Kidney glomerular epithelial cell (primary cell): ENCODE results near the gene TSR1.
A peak's percentile ranks its signal among the peaks of the same experiment; 100 is the strongest.

Experiments used
- DNase-seq: peaks from one replicate; lab custom pipeline; 2025; lab: John Stamatoyannopoulos, UW

Gene TSR1

DNA sequence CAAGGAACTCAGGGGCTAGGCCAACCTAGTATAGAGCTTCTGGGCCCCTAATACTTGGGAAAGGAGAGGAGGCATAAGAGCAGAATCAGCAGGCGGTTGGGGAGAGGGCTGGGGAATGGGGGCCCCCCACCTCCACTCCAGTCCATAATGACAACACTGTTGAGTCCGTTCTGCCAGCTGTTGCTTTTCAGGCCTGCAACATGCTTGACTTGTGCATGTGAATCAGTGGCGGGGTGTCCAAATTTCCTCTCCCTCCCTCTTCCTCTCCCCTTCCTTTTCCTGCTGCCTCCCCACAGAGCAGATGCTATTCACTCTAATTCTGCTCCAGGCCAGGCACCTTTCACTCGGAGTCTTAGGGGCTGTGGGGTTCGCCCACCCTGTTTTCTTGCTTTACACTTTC lies 32.8 kb upstream of the TSR1 start:
- DNase-seq, result no peak

DNA sequence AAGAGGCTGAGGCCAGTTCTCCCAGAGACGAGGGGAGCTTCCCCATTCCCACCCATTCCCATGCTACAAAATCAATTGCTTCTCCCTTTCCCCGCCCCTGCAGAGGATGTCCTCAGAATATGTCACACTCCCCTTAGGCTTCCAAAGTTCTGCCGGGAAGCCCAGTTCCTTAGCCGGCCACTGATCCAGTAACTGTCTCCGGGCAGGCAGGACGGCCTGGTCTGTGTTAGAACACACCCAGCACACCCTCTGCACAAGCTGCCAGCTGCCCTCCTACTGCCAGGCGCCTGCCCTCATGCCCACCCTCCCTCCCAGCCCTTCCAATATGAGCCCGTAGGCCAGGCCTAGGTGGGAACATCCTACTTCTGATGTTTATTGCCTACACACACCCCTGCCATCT lies 32.1 kb upstream of the TSR1 start:
- DNase-seq, result no peak

DNA sequence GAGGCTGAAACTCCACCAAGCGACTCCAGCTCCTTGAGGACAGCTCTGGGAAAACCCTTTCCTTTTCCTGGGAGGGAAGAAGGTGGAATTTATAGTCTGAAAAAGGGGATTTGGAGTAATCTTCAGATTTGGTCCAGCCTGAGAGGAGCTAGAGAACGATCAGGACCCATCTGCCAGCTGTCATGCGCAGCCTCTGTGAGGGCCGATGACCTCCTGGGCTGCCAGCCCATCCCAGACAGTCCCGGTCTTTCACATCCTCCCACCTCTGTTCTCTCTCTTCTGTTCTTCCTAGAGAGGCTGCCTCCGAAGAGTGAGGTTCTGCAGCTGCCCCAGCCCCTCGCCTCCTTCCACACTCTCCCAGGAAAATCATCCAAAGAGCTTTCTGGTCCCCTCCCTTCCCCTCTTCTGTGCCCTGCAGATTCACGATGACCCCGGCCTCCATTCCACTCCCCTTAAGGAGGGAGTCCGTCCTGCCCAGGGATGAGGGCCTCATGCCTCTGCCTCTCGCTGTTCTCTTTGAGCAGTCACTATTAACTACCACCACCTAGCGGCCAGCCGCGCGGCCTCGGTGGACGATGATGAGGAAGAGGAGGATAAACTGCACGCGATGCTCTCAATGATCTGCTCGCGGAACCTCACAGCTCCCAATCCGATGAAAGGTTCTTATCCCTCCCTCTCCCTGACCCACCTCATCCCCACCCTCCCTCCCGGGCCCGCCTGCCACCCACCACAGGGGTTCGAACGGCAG lies 30.7 kb upstream of the TSR1 start:
- no peak for DNase-seq

DNA sequence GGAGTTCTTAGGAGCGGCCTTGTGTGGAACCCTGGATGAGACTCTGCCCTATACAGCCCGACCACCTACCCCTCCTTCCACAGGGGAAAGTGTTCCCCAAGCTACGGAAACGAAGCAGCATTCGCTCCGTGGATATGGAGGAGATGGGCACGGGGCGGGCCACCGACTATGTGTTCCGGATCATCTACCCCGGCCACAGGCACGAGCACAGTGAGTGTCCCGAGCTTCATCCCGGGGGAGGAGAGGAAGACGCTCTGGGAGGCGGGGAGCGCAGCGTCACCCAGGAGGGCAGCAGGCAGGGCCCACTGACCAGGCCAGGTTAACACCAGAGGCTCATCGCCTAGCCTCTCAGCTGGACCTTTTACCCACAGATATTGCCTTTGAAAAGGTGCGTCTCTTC lies 28.9 kb upstream of the TSR1 start:
- no peak for DNase-seq

DNA sequence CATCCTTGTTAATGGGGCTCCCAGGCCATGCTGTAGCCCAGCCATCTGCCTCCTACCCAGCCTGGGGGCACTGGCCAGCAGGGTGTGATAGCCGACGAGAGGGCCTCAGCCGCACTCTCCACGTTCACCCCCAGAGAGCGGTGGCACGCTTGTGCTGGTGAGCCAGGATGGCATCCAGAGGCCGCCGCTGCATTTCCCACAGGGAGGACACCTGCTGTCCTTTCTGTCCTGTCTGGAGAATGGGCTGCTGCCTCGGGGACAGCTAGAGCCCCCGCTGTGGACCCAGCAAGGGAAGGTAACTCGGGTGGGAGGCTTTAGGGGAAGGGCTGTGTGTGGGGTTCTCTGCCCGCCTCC lies 28.5 kb upstream of the TSR1 start:
- DNase-seq, result no peak

DNA sequence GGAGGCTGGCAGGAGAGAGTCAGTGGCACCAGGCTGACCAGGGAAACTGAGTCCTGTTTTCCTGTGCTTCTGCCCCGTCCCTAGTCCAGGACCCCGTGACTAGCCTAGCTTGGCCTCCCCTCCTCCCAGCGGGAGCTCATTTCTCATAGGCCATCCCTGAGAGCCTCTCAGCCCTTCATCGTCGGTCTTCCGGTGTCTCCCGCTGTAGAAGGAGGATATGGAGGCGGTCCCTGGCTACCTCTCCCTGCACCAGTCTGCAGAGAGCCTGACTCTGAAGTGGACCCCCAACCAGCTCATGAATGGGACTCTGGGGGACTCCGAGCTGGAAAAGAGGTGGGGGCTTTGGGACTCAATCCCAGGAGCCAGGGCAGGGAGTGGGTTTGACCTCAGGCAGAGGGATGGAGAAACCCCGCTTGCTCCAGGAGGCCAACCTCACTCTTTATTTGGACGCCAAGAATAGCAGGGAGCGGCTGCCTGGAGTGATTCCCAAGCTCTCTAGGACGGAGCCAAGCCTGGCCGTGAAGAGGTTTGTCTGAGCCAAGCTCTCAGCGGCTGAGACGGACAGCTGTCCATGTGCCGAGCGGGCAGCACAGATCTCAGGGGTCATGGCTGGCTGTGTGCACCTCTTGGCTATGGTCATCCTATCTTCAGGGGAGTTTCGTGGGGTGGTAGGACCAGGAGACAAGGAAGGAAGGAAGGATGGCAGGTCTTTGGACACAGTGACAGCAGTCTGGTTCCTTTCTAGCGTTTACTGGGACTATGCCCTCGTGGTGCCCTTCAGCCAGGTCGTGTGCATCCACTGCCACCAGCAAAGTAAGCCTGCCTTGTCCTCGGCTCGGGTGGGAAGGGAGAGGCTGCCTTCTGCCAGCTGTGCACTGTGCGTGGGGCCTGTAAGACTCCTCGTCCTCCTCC lies 27.9 kb upstream of the TSR1 start:
- no peak for DNase-seq

DNA sequence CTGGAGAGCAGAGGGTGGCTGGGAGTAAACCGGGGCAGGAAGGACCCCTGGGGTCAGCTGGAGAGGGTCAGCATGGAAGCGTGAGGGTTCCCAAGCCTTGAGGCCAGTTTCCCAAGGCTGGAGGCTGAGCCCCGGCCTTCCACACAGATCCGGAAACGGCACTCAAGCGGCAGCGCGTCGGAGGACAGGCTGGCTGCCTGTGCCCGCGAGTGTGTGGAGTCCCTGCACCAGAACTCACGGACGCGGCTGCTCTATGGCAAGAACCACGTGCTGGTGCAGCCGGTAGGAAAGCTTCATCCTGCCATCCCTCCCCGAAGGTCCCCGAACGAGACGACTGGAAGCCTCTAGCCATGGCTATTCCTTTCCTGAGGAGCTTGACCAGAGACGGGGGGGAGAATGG lies 27.1 kb upstream of the TSR1 start:
- DNase-seq, result no peak

DNA sequence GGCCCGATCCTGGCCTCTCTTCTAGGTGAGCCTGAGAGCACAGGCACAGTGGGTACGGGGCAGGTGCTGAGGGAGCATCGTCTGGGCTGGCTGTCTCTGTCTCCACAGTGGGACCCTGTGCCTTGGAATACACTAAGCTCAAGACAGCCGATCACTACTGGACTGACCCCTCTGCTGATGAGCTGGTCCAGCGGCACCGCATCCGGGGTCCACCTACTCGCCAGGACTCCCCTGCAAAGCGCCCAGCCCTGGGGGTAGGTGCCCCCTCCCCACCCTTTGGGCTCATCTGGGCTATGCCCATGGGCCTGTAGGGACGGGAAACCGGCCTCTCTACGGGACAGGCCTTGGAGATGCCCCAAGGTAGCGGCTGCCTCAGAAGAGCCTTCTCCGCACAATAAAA lies 26.6 kb upstream of the TSR1 start:
- DNase-seq, result no peak

DNA sequence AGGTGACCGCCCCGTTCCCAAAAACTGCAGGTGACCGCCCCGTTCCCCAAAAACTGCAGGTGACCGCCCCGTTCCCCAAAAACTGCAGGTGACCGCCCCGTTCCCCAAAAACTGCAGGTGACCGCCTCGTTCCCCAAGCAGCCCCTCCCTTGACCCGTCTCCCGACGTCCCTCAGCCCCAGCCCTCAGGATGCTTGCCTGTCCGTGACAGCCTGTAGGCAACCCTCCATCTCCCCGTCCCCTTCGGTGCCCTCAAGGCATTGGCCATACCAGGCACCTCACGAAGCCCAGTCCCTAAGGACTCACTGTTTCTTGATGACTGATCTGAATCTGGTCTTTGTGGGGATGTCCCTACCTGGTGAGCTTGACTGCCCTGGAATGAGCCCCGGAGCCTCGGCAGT lies 26.2 kb upstream of the TSR1 start:
- DNase-seq, result no peak

DNA sequence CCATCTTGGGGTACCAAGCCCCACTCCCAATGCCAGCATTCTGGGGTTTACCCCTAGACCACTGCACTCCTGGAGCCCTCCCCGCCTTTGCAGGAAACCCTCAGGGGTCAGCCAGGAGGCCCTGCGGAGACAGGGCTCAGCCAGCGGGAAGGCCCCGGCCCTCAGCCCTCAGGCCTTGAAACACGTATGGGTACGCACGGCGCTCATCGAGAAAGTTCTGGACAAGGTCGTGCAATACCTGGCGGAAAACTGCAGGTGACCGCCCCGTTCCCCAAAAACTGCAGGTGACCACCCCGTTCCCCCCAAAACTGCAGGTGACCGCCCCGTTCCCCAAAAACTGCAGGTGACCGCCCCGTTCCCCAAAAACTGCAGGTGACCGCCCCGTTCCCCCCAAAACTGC lies 25.8 kb upstream of the TSR1 start:
- no peak for DNase-seq

DNA sequence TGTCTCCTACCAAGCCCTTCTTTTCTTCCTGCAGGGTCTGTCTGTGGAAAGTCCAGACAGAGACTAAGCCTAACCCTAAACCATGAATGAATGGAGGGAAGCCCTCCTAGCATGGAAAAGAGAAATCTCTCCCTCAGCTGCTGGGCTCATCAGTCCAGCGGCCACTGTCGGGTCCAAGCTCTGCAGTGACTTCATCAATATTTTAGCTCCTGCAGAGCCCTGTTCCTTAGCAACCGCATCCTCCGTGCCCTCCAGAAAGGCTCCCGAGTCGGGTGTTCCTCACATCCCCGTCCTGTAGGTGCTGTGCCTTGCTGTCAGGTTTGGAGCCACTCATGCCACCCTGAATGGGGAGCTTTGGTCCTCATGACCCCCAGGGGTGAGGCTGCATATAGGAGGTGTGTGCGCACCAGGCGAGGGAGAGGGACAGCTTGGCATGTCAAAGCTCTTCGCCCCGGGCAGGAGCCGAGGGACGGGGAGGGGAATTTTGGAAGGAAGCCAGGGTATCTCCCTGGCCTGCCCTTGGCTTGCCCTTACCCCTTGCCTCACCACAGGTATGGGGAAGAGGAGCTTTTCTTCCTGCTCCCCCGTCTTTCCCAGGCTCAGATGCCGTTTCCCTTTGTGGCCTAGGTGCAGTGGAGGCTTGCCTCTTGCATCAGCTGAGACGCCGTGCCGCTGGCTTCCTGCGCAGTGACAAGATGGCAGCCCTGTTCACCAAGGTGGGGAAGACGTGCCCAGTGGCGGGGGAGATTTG lies 24.9 kb upstream of the TSR1 start:
- DNase-seq, result no peak

DNA sequence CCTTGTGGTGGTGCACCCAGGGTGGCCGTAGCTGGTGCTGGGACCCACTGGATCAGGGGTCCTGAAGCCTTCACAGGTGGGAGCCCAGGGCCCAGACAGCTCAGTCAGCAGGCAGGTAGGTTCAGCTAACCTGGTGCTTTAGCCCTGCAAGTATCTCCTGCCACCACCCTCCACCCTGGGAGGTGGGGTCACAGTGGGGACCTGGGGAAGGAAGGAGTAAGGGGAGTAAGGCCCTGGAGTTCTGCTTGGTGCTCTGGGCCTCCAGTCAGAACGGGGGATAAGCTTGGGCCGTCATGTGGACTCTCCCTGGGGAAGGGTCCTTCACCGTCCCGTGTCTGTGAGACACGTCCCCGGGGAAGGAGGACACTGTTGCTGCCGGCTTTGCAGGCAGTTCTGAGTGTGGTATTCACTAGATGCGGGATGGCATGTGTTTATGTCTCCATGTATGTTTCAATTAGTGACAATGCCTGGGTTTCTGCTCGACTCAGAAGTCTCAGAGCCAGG lies 21.7 kb upstream of the TSR1 start:
- no peak for DNase-seq

DNA sequence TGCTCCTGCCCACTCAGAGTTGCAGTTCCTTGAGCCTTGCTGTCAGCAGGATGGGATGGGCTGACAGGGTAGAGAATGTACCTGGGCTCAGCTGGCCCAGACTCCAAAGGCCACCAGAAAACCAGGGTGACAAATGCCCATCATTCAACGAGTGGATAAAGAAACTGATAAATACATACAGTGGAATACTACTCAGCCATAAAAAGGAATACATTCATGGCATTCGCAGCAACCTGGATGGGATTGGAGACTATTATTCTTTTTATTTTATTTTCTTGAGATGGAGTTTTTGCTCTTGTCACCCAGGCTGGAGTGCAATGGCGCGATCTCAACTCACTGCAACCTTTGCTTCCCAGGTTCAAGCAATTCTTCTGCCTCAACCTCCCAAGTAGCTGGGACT lies 21.0 kb upstream of the TSR1 start:
- DNase-seq, result no peak

DNA sequence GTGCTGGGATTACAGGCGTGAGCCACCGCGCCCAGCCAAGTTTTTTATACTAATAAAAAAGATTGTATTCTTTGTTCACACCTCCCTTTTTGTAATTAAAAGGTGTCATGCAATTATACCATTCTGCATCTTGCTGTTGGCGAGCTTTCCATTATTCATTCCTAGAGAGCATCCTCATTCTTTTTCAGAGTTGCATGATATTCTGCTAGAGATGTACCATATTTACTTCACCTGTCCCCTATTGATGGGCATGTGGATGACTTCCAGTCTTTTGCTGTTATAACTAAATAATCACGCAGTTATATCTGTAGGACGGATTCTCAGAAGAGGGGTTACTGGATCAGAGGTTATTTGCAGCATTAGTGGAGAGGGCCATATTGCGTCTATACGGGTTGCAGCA lies 18.1 kb upstream of the TSR1 start:
- DNase-seq, result no peak

DNA sequence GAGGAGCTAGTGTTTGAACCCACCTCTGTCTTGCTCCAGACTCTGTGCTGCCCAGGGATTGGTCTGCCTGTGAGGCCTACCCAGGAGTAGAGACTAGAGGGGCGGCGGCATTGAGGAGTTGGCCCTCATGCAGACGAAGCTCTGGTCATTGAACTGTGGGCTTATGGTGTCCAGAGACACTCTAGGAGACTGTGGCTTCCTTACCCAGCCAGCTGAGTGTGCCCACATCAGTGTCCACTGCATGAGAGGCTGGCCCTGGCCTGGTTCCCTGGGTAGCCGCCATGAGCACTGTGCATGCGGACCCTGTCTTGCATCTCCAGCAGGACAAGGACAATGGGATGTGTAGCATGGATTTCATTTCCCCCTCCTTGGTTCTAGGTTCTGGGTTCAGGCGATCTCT lies 15.0 kb upstream of the TSR1 start:
- DNase-seq, result no peak

DNA sequence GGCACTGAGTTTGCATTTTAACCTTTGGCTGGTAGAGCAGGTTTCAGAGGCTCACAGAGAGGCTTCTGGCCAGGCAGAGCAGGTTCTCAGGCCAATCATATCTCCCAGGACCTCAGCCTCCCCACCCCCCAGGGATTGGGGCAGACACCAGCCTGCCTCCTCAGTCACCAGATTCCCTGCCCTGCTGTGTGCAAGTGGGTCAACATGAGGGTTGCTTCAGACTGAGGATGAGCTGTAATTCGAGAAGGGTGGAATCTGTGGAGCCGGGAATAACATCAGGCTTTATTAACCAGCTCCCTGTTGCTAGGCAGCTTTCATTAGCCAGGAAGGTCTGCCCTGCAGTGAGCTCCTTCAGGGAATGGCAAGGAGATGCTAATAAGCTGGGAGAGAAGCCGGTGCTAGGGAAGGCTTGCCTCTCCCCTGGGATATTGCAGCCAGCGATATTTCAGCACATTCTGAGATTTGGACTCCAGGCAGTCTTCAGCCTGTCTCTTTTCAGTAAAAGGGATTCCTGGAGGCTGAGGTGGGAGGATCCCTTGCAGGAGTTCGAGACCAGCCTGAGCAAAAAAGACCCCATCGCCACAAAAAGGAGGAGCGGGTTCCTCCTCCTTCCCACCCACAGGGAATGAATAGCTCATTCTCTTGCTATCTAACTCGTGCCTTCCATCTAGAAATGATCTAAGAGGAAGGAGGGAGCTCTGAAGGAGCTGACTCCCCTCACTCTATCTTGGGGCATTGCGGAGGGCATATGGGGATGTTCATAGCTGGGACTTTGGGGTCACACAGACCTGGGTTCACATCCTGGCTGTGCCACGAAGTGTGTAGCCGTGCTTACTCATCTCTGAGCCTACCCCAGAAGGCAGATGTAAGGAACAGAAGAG lies 11.8 kb upstream of the TSR1 start:
- peak; percentile 66 for DNase-seq

DNA sequence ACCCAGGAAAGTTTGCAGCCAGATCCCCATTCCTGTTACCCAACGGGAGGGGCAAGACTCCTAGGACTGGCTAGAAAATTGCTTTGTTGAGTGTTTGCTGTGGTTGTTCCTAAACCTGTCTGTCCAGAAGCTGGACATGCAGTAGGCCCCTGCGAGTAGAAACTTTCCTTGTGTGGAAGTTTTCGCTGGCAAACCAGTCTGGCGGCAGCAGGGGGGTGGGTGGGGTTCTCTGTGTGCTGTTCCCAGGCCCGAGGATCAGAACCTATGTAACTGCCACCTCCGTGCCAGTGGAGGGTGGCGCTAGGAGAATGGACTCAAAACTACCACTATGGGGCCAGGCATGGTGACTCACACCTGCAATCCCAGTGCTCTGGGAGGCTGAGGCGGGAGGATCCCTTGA lies 10.2 kb upstream of the TSR1 start:
- no peak for DNase-seq

DNA sequence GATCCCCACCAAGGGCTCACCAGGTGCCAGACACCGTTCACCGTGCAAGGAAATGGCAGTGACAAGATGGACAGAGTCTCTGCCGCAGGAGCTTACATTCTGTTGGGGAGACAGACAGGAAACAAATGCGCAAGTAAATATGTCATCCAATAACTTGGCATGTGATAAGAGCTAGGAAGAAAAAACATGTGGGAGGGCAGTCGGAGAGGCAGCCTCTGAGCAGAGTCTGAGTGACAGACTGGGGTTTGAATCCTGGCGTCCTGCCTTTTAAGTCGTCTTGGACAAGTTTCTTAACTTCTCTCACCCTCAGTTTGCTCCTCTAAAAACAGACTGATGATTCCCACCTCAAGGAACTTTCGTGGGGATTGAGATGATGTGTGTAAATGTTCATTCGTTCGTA lies 8.3 kb upstream of the TSR1 start:
- DNase-seq, result no peak

DNA sequence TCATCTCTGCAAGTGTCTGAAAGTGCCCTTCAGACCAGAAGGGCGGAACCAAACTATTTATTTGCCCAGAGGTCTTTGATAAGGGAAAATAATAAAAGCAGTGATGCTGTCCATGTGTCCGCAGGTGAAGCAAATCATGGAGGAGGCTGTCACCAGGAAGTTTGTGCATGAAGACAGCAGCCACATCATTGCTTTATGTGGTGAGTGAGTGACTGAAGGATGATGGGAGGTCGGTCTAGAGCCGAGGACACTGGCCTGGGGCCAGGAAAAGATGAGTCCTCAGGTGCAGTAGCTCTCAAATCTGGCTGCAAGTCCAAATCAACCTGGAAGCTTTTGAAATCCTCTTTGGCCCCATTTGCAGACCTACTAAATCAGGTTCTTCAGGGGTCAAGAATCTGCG lies 7.2 kb upstream of the TSR1 start:
- no peak for DNase-seq

DNA sequence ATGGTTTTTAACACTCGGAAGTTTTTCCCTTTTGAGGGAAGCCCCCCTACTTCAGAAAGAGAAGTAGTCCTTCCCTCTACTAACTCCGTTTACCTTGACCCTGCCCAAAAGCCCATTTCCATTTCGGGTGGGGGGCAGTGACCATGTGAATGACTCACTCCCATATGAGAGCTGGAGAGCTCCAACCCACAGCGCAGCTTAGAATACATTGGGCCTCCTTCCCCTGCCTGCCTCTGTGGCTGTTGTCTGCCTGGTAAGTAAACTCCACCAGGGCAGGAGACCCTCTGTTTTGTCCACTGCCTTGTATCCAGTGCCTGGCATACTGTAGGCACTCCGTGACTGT lies 2.0 kb upstream of the TSR1 start:
- no peak for DNase-seq

DNA sequence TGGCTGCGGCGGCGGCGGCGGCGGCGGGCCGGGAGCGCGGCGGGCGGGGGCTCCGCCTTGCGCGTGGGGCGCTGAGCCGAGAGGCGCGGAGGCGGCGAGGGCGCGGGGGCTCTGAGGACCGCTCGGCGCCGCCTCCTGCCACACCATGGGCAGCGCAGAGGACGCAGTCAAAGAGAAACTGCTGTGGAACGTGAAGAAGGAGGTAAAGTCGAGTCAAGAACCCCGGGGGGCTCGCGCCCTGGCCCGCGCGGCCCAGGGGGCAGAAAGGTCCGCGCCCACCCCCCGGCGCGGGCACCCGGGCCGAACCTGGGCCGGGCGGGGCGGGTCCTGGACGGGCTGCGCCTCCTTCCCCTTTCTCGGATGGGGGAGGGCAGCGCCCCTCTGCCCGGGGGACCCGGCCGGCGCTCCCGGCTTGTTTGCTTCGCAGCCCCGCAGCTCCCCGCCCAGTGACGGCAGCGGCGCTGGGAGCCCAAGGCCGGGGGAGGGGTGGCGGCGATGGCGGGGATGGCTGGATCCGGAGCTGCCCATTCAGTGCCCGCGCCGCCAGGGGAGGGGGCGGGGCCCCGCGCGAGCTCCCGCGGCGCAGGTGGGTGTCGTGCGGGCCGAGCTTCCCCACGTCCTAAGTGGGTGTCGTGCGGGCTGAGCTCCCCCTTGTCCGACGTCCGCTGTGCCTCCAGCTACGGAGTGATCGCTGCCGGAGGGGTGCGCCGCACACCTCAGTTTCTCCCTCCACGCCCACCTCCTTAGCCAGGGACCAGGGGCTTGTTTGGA lies 1.5 kb upstream of the TSR1 start:
- DNase-seq, result no peak
